ENCODE data around the gene NLRC3. TPM values are rescaled to one million over a fixed set of nuclear protein-coding genes. Genes with fewer than 3 reads are reported as not detected.

NLRC3 gene
- total RNA-seq, 1 experiment from 2014 or later, result 0.15 TPM

- H4K20me1 ChIP-seq (ENCODE audit: insufficient read depth), result no peaks in the 10 kb centered on the region
- RAD21 ChIA-PET (ENCODE audit: low non-redundant PET in 1 of 2, low total read pairs in 2 of 2, uncharacterized antibody in 2 of 2, unreplicated experiment in 2 of 2), result no interaction called here
- CTCF ChIA-PET, result no interaction called here
- DNase-seq (ENCODE audit: low read depth, low spot score) (no peak), ATAC-seq (no peak)
- no peaks in the 10 kb centered on the region for H3K36me3 ChIP-seq (ENCODE audit: control insufficient read depth in 1 of 2, insufficient read depth in 2 of 2, low read length in 2 of 2)
- peaks cover 5% of the 10 kb centered on the region; the same call in 1 of the 2 replicates for H3K79me2 ChIP-seq (ENCODE audit: insufficient read depth, low read length)
- no peak overlapping the region for H3K9ac ChIP-seq (ENCODE audit: low read length)
- no peak for TF ChIP-seq POLR2A (IDR thresholded peaks at IDR 0.05; ENCODE audit: borderline replicate concordance, extremely low read depth, insufficient read depth, insufficient read length)
- no peak for TF ChIP-seq ZFX (IDR thresholded peaks at IDR 0.05)
- no peak for TF ChIP-seq EZH2 (IDR thresholded peaks at IDR 0.05)
- TF ChIP-seq CEBPB (IDR thresholded peaks at IDR 0.05; ENCODE audit: low read depth), result no peak
- no peak for TF ChIP-seq JUND (IDR thresholded peaks at IDR 0.05)
- no peak for TF ChIP-seq ELF1 (IDR thresholded peaks at IDR 0.05; ENCODE audit: borderline replicate concordance, low read depth)
- TF ChIP-seq POLR2AphosphoS5 (IDR thresholded peaks at IDR 0.05; ENCODE audit: low read depth, low read length), result no peak
- no peak for TF ChIP-seq EGR1 (IDR thresholded peaks at IDR 0.05; ENCODE audit: low read depth)
- BruUV-seq (replicated peaks), result no TSS peak
- H3K4me3 ChIP-seq (replicated peaks in 1 of 2; ENCODE audit: low read depth in 1 of 2, low read length in 2 of 2), result no peak overlapping the region
- no peak overlapping the region for H2AFZ ChIP-seq (ENCODE audit: low read depth, low read length, poor library complexity, severe bottlenecking)
- H3K27ac ChIP-seq (ENCODE audit: low read depth, low read length), result no peak overlapping the region
- no peaks in the 10 kb centered on the region for H3K9me2 ChIP-seq (ENCODE audit: insufficient read depth)
- peaks cover 0 to 4% of the 10 kb centered on the region in 2 experiments; a peak in 1 of 4 replicates for H3K4me1 ChIP-seq (ENCODE audit: control insufficient read depth in 1 of 2, insufficient read depth in 2 of 2, low read length in 2 of 2)
- H3K27me3 ChIP-seq (ENCODE audit: insufficient read depth, low read length), result no peaks in the 10 kb centered on the region
- intact Hi-C loops (cut with micrococcal nuclease), result no loop called here
- POLR2A ChIA-PET, result interaction anchor here (0.7 kb wide), 1 partner anchor 39 kb away, joined by 3 read pairs; no protein-coding TSS in a partner anchor
- H3K9me3 ChIP-seq (ENCODE audit: control insufficient read depth in 1 of 2, insufficient read depth in 1 of 2, low read depth in 1 of 2, low read length in 2 of 2), result no peaks in the 10 kb centered on the region
- no peak overlapping the region for H3K4me2 ChIP-seq (ENCODE audit: low read length)
Measured at GRCh38 chr16:3496386-3496785, 80.8 kb downstream of the NLRC3 start.

- ChIA-PET CTCF (no interaction called here), RAD21 (ENCODE audit: low non-redundant PET in 1 of 2, low total read pairs in 2 of 2, uncharacterized antibody in 2 of 2, unreplicated experiment in 2 of 2) (no interaction called here), POLR2A (no interaction called here)
- Histone ChIP-seq H3K4me3 (replicated peaks in 1 of 2; ENCODE audit: low read depth in 1 of 2, low read length in 2 of 2) (no peak within 1 kb of the TSS), H3K9me2 (ENCODE audit: insufficient read depth) (no peaks in the 10 kb centered on the region), H3K9ac (ENCODE audit: low read length) (no peak within 1 kb of the TSS), H4K20me1 (ENCODE audit: insufficient read depth) (no peaks in the 10 kb centered on the region), H3K27me3 (ENCODE audit: insufficient read depth, low read length) (no peaks in the 10 kb centered on the region), H3K4me2 (ENCODE audit: low read length) (no peak within 1 kb of the TSS), H3K27ac (ENCODE audit: low read depth, low read length) (no peak within 1 kb of the TSS), H3K4me1 (ENCODE audit: control insufficient read depth in 1 of 2, insufficient read depth in 2 of 2, low read length in 2 of 2) (no peaks in the 10 kb centered on the region; a peak in 1 of 4 replicates), H3K9me3 (ENCODE audit: control insufficient read depth in 1 of 2, insufficient read depth in 1 of 2, low read depth in 1 of 2, low read length in 2 of 2) (no peaks in the 10 kb centered on the region), H2AFZ (ENCODE audit: low read depth, low read length, poor library complexity, severe bottlenecking) (no peak within 1 kb of the TSS), H3K36me3 (ENCODE audit: control insufficient read depth in 1 of 2, insufficient read depth in 2 of 2, low read length in 2 of 2) (no peaks in the 10 kb centered on the region), H3K79me2 (ENCODE audit: insufficient read depth, low read length) (no peaks in the 10 kb centered on the region)
- no peak for ATAC-seq
- no peak for DNase-seq (ENCODE audit: low read depth, low spot score)
- intact Hi-C loops (cut with micrococcal nuclease), result no loop called here
- no TSS peak for BruUV-seq (replicated peaks)
- TF ChIP-seq EZH2 (IDR thresholded peaks at IDR 0.05) (no peak), ELF1 (IDR thresholded peaks at IDR 0.05; ENCODE audit: borderline replicate concordance, low read depth) (no peak), MAX (IDR thresholded peaks at IDR 0.05) (no peak), POLR2A (IDR thresholded peaks at IDR 0.05; ENCODE audit: borderline replicate concordance, extremely low read depth, insufficient read depth, insufficient read length) (no peak), ZNF274 (IDR thresholded peaks at IDR 0.05; ENCODE audit: low read depth, low read length) (no peak), ZFX (IDR thresholded peaks at IDR 0.05) (no peak), EZH2phosphoT487 (IDR thresholded peaks at IDR 0.05; ENCODE audit: borderline replicate concordance) (no peak), SRF (IDR thresholded peaks at IDR 0.05; ENCODE audit: low read depth) (no peak), ZBTB33 (IDR thresholded peaks at IDR 0.05; ENCODE audit: extremely low read depth, insufficient replicate concordance, low read length) (no peak), SP1 (IDR thresholded peaks at IDR 0.05; ENCODE audit: low read depth) (no peak), CTCF (IDR thresholded peaks at IDR 0.05 in 2 of 3, conservative IDR thresholded peaks at IDR 0.05 in 1 of 3; ENCODE audit: borderline replicate concordance in 1 of 3, insufficient read depth in 1 of 3, low read depth in 2 of 3, low read length in 2 of 3) (no peak)
Measured at GRCh38 chr16:3495176-3495575, 82.0 kb downstream of the NLRC3 start, which contains the start of gene C16orf90. TSS of gene C16orf90 (minus strand) at chr16:3495489. CDS start at chr16:3495421, 68 bp downstream.
